HG02870 (cell line): ENCODE measurements around the gene SPO11.

Experiments
- ATAC-seq: cut with Tn5 transposase; IDR thresholded peaks from one replicate; pipeline ENCODE4 v1.9.1; 2021; ENCODE audit warnings: mild to moderate bottlenecking, moderate library complexity; ENCODE audit not compliant: unreplicated experiment

The SPO11 gene

GRCh38 chr20:57374931-57375651 lies 45.5 kb downstream of the SPO11 start:
- ATAC-seq, result no peak

GRCh38 chr20:57375652-57376230 lies 46.1 kb downstream of the SPO11 start:
- ATAC-seq, result no peak

GRCh38 chr20:57377350-57377749 lies 47.7 kb downstream of the SPO11 start:
- no peak for ATAC-seq

GRCh38 chr20:57378107-57378506 lies 48.5 kb downstream of the SPO11 start:
- ATAC-seq, result no peak

- ATAC-seq, result no peak
Measured at GRCh38 chr20:57378646-57379262, 49.2 kb downstream of the SPO11 start.

- ATAC-seq, result no peak
Measured at GRCh38 chr20:57379263-57379647, 49.7 kb downstream of the SPO11 start.

- no peak for ATAC-seq
Measured at GRCh38 chr20:57380081-57380750, 50.6 kb downstream of the SPO11 start.

- ATAC-seq, result no peak
Measured at GRCh38 chr20:57381596-57382503, 52.2 kb downstream of the SPO11 start.

GRCh38 chr20:57382516-57382915 lies 52.9 kb downstream of the SPO11 start:
- ATAC-seq, result no peak

- ATAC-seq, result no peak
Measured at GRCh38 chr20:57383447-57384347, 54.1 kb downstream of the SPO11 start.

- no peak for ATAC-seq
Measured at GRCh38 chr20:57384486-57384885, 54.9 kb downstream of the SPO11 start.

GRCh38 chr20:57384953-57385761 lies 55.6 kb downstream of the SPO11 start:
- ATAC-seq, result no peak

GRCh38 chr20:57385940-57386339 lies 56.3 kb downstream of the SPO11 start:
- ATAC-seq, result no peak

GRCh38 chr20:57386762-57387161 lies 57.2 kb downstream of the SPO11 start:
- ATAC-seq, result no peak

GRCh38 chr20:57387463-57387862 lies 57.9 kb downstream of the SPO11 start:
- no peak for ATAC-seq

- no peak for ATAC-seq
Measured at GRCh38 chr20:57387945-57388371, 58.4 kb downstream of the SPO11 start.

GRCh38 chr20:57388953-57389694 lies 59.5 kb downstream of the SPO11 start:
- no peak for ATAC-seq
